Measurements from ENCODE around the gene ARVCF.

ARVCF gene

DNA sequence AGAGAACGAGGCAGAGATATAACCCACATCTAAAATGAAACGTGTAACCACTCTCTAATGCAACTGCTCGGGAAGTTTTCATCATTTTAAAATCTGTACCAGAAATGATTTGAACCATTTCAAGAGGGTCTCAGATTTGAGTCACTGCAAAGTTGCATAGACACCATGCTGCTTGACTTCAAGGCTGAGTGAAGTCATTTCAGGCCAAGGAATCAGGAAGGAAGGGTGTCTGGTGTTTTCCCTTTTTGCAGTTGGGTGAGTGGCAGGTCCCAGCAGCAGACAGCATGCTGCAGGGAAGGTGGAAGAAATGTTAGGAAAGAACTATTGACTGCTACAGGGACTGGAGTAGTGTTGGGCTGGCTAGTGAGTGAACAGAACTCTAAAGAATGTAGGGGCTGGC lies 20.8 kb upstream of the ARVCF start:
- Mint-ChIP-seq H3K36me3 (no peaks in the 10 kb centered on the region), H3K4me1 (peaks cover 14% of the 10 kb centered on the region), H3K27ac (no peak overlapping the region), H3K27me3 (no peaks in the 10 kb centered on the region), H3K4me3 (no peak overlapping the region), H3K9me3 (no peaks in the 10 kb centered on the region)

GRCh38 chr22:20036535-20037392 lies 20.1 kb upstream of the ARVCF start:
- no peak overlapping the region for H3K4me3 Mint-ChIP-seq
- no peaks in the 10 kb centered on the region for H3K9me3 Mint-ChIP-seq
- H3K36me3 Mint-ChIP-seq, result no peaks in the 10 kb centered on the region
- H3K27ac Mint-ChIP-seq, result peak overlapping the region; percentile 68
- H3K27me3 Mint-ChIP-seq, result no peaks in the 10 kb centered on the region
- H3K4me1 Mint-ChIP-seq, result peaks cover 19% of the 10 kb centered on the region

DNA sequence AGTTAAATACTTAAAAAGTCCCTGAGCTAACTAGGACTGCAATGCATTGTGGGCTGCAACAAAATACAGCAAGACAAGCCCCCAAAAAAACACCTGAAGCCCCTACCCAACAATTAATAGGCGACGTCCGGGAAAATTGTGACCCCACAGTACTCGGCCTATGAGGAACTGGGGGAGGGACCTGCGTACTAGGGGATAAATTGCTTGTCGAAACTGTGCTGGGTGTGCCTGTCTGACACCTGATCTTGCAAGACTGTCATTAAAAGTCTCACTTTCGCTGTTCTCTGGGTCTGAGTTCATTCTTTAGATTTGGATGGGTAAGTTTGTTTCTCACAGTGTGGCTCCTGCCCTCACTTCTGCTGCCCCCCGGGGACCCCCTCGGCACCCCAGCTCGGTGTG lies 19.5 kb upstream of the ARVCF start:
- H3K27me3 Mint-ChIP-seq, result no peaks in the 10 kb centered on the region
- peaks cover 24% of the 10 kb centered on the region for H3K4me1 Mint-ChIP-seq
- H3K9me3 Mint-ChIP-seq, result no peaks in the 10 kb centered on the region
- no peaks in the 10 kb centered on the region for H3K36me3 Mint-ChIP-seq
- H3K4me3 Mint-ChIP-seq, result no peak overlapping the region
- H3K27ac Mint-ChIP-seq, result peak overlapping the region; percentile 68

DNA sequence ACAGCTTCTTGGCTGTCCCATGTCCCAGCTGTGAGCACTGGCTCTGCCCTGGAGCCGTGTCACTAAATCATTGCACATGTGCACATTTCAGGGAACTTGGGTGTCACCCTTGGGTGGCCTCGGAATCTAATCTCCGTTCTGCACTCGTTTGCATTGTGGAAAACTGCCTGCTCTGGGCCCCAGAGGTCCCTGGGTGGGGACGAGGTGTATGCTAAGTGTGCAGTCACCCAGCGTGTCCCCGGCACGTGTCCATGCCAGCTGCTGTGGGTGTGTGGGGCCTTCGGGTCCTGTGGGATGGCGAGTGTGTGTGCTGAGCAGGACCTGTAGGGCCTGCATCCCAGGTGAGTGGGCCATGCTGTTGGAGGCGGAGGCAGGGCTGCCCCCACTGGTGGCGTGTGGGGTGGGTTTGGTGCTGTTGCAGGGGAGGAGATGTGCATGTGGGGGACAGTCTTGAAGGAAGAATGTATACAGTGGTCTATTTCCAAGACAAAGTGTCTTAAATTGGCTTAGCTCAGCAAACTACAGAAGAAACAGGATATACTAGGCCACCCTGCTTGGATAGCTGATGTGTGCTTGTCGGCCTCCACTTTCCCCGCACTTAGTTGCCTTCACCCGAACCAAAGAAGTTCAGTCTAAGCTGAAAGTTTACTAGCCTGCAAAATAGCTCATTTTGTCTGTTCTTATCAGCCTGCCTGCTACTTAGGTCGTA lies 18.9 kb upstream of the ARVCF start:
- Mint-ChIP-seq H3K4me1 (peaks cover 24% of the 10 kb centered on the region), H3K9me3 (no peaks in the 10 kb centered on the region), H3K36me3 (no peaks in the 10 kb centered on the region), H3K27ac (no peak overlapping the region), H3K4me3 (no peak overlapping the region), H3K27me3 (no peaks in the 10 kb centered on the region)

- Mint-ChIP-seq H3K4me3 (no peak overlapping the region), H3K27ac (no peak overlapping the region), H3K4me1 (peaks cover 29% of the 10 kb centered on the region), H3K36me3 (no peaks in the 10 kb centered on the region), H3K27me3 (no peaks in the 10 kb centered on the region), H3K9me3 (no peaks in the 10 kb centered on the region)
Measured at GRCh38 chr22:20034143-20034542, 17.5 kb upstream of the ARVCF start.

DNA sequence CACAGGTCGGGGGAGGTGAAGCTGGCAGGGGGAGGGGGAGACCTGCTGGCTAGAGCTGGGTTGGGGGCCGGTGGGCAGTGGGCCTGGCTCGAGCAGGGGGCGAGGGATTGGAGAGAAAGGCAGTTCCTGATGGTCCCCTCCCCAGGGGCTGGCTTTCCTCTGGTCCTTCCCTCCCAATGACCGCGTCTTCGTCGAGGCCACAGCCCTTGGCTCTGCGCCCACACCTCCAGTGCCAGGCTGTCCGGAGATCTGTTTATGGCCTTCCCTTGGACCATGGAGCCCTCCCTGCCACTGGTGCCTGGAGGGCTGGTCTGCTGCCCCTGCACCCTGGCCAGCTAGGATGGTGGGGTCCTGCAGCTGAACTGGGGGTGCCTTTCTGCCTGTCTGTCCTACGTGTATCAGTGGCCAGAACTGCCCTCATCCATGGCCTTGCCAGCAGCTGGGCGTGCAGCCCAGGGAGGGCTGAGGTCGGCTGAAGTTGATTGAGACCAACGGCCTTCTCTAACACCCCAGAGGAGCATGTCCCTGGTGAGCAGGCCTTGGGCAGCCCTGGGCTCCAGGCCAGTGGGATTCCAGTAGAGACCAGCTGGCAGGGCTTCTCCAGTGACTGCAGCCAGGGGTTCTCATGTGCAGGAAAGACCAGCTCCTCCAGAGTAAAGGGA lies 16.6 kb upstream of the ARVCF start:
- Mint-ChIP-seq H3K4me3 (no peak overlapping the region), H3K9me3 (no peaks in the 10 kb centered on the region), H3K4me1 (peaks cover 29% of the 10 kb centered on the region), H3K36me3 (no peaks in the 10 kb centered on the region), H3K27me3 (no peaks in the 10 kb centered on the region), H3K27ac (no peak overlapping the region)

- no peaks in the 10 kb centered on the region for H3K36me3 Mint-ChIP-seq
- H3K9me3 Mint-ChIP-seq, result no peaks in the 10 kb centered on the region
- H3K27ac Mint-ChIP-seq, result no peak overlapping the region
- H3K4me1 Mint-ChIP-seq, result peaks cover 29% of the 10 kb centered on the region
- no peaks in the 10 kb centered on the region for H3K27me3 Mint-ChIP-seq
- no peak overlapping the region for H3K4me3 Mint-ChIP-seq
Measured at GRCh38 chr22:20032407-20032991, 15.9 kb upstream of the ARVCF start.

DNA sequence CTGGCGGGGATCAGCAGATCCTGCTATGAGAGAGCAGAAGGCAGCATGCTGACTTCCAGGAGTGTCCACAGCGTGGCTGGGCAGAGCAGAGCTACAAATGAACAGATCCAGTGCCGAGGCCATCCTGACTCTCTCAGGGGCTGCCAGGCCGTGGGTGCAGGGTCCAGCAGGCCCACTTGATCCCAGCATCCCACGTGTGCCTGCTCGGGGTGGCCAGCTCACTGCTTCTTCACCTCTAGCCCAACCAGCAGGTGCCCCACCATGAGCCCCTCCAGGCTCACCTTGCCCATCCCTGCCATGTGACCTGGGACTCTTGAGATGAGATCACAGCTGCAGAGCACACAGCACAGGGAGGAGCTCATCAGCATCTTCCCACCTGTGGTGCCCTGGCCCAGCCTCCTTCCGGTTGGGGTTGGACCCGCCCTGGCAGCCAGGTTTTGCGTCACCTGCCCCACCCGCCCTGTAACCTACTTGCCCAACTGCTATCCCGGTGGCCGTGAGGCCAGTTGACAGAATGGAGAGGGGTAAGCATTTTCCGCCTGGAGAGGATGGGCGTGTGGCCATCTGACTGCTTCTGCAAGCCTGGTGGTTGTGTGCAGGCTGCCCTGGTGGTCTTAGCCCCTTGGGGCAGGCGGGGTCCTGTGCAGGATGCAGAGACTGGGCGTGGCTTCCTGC lies 15.2 kb upstream of the ARVCF start:
- no peak overlapping the region for H3K4me3 Mint-ChIP-seq
- no peaks in the 10 kb centered on the region for H3K27me3 Mint-ChIP-seq
- H3K36me3 Mint-ChIP-seq, result no peaks in the 10 kb centered on the region
- no peaks in the 10 kb centered on the region for H3K9me3 Mint-ChIP-seq
- no peak overlapping the region for H3K27ac Mint-ChIP-seq
- H3K4me1 Mint-ChIP-seq, result peaks cover 33% of the 10 kb centered on the region

- Mint-ChIP-seq H3K4me1 (peaks cover 43% of the 10 kb centered on the region), H3K27ac (no peak overlapping the region), H3K4me3 (no peak overlapping the region), H3K36me3 (no peaks in the 10 kb centered on the region), H3K27me3 (no peaks in the 10 kb centered on the region), H3K9me3 (no peaks in the 10 kb centered on the region)
Measured at GRCh38 chr22:20029550-20030225, 13.1 kb upstream of the ARVCF start.

GRCh38 chr22:20028855-20029549 lies 12.4 kb upstream of the ARVCF start:
- Mint-ChIP-seq H3K9me3 (no peaks in the 10 kb centered on the region), H3K4me3 (no peak overlapping the region), H3K27ac (no peak overlapping the region), H3K4me1 (peaks cover 37% of the 10 kb centered on the region), H3K36me3 (no peaks in the 10 kb centered on the region), H3K27me3 (no peaks in the 10 kb centered on the region)

- Mint-ChIP-seq H3K4me1 (peaks cover 39% of the 10 kb centered on the region), H3K36me3 (no peaks in the 10 kb centered on the region), H3K9me3 (no peaks in the 10 kb centered on the region), H3K27me3 (no peaks in the 10 kb centered on the region), H3K4me3 (no peak overlapping the region), H3K27ac (no peak overlapping the region)
Measured at GRCh38 chr22:20027966-20028854, 11.6 kb upstream of the ARVCF start.

DNA sequence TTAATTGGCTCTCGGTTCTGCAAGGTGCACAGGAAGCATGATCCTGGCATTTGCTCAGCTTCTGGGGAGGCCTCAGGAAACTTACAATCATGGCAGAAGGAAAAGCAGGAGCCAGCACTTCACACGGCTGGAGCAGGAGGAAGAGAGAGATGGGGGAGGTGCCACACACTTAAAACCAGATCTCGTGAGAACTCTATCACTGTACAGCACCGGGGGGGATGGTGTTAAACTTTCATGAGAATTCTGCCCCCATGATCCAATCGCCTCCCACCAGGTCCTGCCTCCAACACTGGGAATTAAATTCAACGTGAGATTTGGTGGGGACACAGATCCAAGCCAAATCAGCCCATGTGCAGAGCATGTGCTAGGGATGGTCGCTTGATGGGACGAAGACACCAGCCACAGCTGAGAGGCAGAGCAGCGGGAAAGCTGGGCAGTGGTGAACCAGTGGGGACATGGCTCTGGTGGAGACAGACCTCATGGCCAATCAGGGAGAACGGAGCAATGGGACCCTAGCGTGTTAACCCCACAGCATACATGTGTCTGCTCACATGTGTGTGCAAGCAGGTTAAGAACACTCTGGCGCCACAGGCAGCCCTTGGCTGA lies 10.5 kb upstream of the ARVCF start:
- H3K4me3 Mint-ChIP-seq, result no peak overlapping the region
- H3K4me1 Mint-ChIP-seq, result peaks cover 45% of the 10 kb centered on the region
- H3K27me3 Mint-ChIP-seq, result no peaks in the 10 kb centered on the region
- no peaks in the 10 kb centered on the region for H3K36me3 Mint-ChIP-seq
- H3K9me3 Mint-ChIP-seq, result no peaks in the 10 kb centered on the region
- no peak overlapping the region for H3K27ac Mint-ChIP-seq

GRCh38 chr22:20026204-20026908 lies 9.7 kb upstream of the ARVCF start:
- Mint-ChIP-seq H3K4me1 (peaks cover 44% of the 10 kb centered on the region), H3K27ac (no peak overlapping the region), H3K27me3 (no peaks in the 10 kb centered on the region), H3K9me3 (no peaks in the 10 kb centered on the region), H3K4me3 (no peak overlapping the region), H3K36me3 (no peaks in the 10 kb centered on the region)
